Measurements from ENCODE around the gene IGSF21. TPM values are rescaled to one million over a fixed set of nuclear protein-coding genes. Genes with fewer than 3 reads are reported as not detected.

Gene IGSF21
- total RNA-seq, 1 experiment from 2014 or later = 5.2 TPM

GRCh38 chr1:18278946-18279345, 171.3 kb downstream of the IGSF21 start:
- H3K79me2 ChIP-seq (ENCODE audit: insufficient read depth, low read length) = no peaks in the 10 kb centered on the region
- no peak overlapping the region for H2BK15ac ChIP-seq (ENCODE audit: low read depth, low read length)
- Mint-ChIP-seq H3K4me3 (no peak overlapping the region), H3K9me3 (no peaks in the 10 kb centered on the region), H3K4me1 (peaks cover 51 to 61% of the 10 kb centered on the region in 2 experiments), H3K36me3 (ENCODE audit: insufficient read depth in 1 of 3, low read depth in 3 of 3) (peaks cover 0 to 5% (median 0%) of the 10 kb centered on the region in 3 experiments; a peak in 1 of 7 replicates), H3K27me3 (ENCODE audit: low read depth) (no peaks in the 10 kb centered on the region), H3K27ac (peak overlapping the region in 2 of 3 experiments; percentile 15 to 23; a peak in 5 of 7 replicates)
- H2BK20ac ChIP-seq (ENCODE audit: low read depth, low read length, poor library complexity, severe bottlenecking) = no peak overlapping the region
- H2BK120ac ChIP-seq (ENCODE audit: low read depth, low read length, poor library complexity, severe bottlenecking) = no peak overlapping the region
- H3K23me2 ChIP-seq (ENCODE audit: insufficient read length, low read depth, low read length, poor library complexity, severe bottlenecking) = no peaks in the 10 kb centered on the region
- H2BK5ac ChIP-seq (ENCODE audit: insufficient read length, low read length) = no peak overlapping the region
- H3K4me1 ChIP-seq (ENCODE audit: insufficient read depth, low read length) = peaks cover 16% of the 10 kb centered on the region
- H3K4me2 ChIP-seq (ENCODE audit: insufficient read depth, insufficient read length, low read length) = no peak overlapping the region
- H4K5ac ChIP-seq (ENCODE audit: insufficient read length, low read depth, low read length) = no peak overlapping the region
- H3K18ac ChIP-seq (ENCODE audit: insufficient read length, low read depth, low read length) = no peak overlapping the region
- no CpG with 5 or more reads among the region's 5 CpGs for WGBS (ENCODE audit: extremely low coverage, insufficient read length, low lambda C conversion rate)
- H3K27me3 ChIP-seq (ENCODE audit: insufficient read depth, low read length) = no peaks in the 10 kb centered on the region
- no peak overlapping the region for H2AFZ ChIP-seq (ENCODE audit: low read length)
- no peak overlapping the region for H2AK5ac ChIP-seq (ENCODE audit: insufficient read length, low read length)
- H3K79me1 ChIP-seq (ENCODE audit: insufficient read depth, low read depth, low read length, poor library complexity, severe bottlenecking) = no peaks in the 10 kb centered on the region
- peak; percentile 68 for DNase-seq
- H3K27ac ChIP-seq (ENCODE audit: insufficient read length, low read depth, low read length) = no peak overlapping the region
- no peak overlapping the region for H3T11ph ChIP-seq (ENCODE audit: low read length)
- H4K8ac ChIP-seq (replicated peaks; ENCODE audit: insufficient read length, low read depth, low read length) = no peak overlapping the region
- H4K91ac ChIP-seq (ENCODE audit: insufficient read length, low read depth, low read length) = no peak overlapping the region
- H4K20me1 ChIP-seq (ENCODE audit: control insufficient read depth, insufficient read depth, insufficient read length) = no peaks in the 10 kb centered on the region
- no peak overlapping the region for H3K14ac ChIP-seq (ENCODE audit: insufficient read depth, low read length)
- no peak overlapping the region for H3K23ac ChIP-seq (ENCODE audit: insufficient read length, low read depth, low read length)
- H3K4ac ChIP-seq (ENCODE audit: low read depth, low read length) = no peak overlapping the region
- no peaks in the 10 kb centered on the region for H3K9me3 ChIP-seq (ENCODE audit: control insufficient read depth, low read depth, low read length)
- no peak overlapping the region for H3K56ac ChIP-seq (ENCODE audit: insufficient read length, low read depth, low read length)
- H2BK12ac ChIP-seq (ENCODE audit: insufficient read length, low read depth, low read length) = no peak overlapping the region
- H3K9ac ChIP-seq (ENCODE audit: extremely low read depth, insufficient read length, low read length) = no peak overlapping the region
- TF ChIP-seq CTCF (conservative IDR thresholded peaks at IDR 0.05) = no peak

Data from H9 (cell line).